NCI-H748 treated with DMSO at 0.1 percent for 48 hours (cell line): ENCODE data around the gene MCM9.
"Not testable (repeated sequence)": the region's sequence is repeated elsewhere in the genome, so short reads cannot be mapped to it uniquely, and the experiment has no call there.

ENCODE experiments used
- DNase-seq: peaks from one replicate; lab custom pipeline; 2025; lab: John Stamatoyannopoulos, UW

MCM9 gene

DNA sequence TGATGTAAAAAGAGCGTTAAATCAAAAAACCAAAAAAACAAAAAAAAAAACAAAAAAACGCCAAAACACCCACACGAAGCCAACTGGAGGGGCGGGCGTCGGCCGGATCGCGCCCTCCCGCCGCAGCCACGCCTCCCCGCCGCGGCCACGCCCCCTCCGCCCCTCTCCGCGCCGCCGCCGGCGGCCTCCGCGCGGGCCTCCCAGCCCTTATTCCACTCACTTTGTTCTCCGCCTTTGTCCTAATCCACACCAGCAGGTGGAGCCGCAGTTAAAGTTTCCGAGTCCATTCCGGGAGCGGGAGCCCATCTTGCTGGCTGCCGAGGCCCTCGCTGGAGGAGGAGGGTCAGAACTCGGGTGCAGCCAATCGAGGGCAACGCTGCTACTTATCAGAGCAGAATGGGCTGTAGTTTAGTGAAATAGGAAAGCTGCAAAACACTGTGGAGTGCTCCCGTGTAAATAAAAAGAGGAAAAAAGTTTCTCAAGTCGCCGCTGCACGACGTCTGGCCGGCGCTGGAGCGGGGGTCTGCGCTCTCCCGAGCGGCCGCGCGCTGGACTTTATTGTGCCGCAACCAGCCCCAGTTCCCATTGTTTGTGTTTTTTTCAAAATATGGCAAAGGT lies 41.0 kb downstream of the MCM9 start, which contains the start of gene ASF1A:
Gene ASF1A (plus strand): TSS at position 346 of the 618 bp plus-strand sequence. CDS start 262 bp downstream, at position 608.
- DNase-seq: peak; percentile 95

DNA sequence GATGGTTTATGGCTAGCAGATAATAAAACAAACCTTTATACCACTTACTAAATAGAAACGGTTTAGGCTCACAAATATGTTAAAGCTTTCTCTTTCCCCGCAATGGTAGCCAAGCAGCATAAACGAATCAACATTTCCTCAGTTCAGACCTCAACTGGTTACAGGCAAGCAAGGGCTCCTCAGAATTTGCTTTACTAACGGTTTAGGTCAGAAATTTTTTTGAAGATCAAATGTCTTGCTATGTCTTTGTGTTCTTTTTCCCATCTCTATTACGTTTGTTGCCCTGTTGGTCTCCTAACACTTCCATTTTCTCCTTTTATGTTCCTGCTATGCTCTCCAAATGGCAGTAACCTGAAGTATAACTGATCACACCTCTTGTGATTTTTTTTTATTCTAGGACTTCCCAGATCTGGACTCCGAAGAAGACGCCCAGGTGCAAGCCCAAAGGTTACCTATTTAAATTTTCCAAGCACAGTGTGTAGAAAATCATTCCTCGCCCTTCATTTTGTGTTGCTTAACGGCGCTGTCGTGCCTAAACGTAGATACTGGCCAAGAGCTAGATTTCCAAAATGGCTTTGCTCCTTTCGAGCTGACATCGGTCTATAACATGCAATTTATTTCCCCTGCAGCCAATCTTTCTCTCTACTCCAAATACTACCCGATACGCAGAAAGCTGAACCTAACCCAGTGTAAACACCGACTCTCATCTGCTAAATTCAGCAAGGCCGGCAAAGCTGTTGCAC lies 41.7 kb downstream of the MCM9 start:
- peak; percentile 59 for DNase-seq

DNA sequence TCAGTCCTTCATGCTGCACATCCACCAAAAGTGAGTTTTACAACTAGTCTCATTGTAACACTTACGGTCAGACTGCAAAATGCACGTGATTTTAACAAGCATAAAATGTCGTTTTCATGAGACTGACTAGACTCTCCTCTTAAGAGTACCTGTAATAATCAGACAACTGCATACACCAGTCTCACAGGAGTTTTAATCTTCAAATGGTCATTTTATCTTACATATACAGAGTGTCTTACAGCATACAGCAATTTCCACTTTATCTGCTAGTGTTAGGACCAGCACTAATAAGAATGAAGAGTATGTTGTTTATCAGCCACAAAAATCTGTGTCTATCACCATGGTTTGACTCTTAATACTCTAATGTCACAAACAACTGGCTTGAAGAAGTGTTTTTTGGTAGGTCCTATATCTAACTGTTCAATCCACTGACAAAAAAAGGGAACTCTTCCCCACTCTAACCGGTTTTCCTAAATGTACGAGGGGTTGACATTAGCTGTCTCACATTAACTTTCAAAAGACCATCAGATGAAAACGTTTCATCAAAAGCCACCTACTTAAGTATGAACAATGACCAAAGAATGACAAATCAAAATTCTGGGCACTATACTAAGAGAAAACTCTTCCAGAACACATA lies 42.5 kb downstream of the MCM9 start:
- no peak for DNase-seq

DNA sequence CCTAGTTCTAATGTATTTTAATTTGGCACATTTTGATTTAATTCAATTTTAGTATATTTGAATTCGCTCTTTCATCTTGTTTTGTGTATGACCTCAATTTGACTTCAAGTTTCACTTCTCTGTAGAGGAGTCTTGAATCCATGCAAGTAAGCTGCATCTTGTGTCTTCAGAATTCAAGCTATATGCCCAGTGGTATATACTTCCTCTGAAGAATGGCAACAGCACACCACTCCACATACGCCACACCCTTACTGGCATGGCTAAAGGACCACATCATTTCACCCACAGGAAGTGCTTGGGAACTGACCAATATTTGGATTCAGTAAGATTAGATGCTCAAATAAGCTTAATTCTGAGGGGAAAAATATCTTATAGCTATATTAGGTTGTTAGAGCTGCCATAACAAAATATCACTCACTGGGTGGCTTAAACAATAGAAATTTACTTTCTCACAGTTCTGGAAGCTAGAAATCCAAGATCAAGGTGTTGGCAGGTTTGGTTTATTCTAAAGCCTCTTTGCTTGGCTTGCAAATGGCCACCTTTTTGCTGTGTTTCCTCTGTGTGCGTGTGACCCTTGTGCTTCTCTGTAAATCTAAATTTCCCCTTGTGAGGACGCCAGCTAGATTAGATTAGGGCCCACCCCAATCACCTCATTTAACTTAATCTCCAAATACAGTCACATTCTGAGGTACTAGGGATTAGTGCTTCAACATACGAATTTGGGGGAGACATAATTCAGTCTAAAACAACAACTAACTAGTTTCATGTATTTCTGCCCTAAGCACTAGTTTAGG lies 43.8 kb downstream of the MCM9 start:
- no peak for DNase-seq

DNA sequence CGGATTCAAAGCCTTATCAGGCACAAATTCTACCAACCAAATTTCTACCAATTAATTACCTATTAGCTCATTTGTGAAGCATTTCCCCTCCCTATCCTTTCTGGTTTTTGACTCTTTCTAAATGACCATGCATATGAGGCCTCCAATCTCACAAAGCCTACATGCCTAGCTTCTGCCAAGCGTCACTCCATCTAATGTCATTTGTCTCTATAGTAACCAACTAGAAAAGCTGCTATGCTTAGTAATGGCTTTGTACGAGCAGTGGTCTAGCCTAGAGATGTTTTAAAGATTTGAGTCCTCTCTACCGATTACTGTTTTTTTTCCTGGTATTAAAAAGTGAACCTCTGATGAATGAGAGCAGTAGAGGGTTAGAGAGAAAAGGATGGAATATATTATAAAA lies 45.8 kb downstream of the MCM9 start:
- peak; percentile 14 for DNase-seq

DNA sequence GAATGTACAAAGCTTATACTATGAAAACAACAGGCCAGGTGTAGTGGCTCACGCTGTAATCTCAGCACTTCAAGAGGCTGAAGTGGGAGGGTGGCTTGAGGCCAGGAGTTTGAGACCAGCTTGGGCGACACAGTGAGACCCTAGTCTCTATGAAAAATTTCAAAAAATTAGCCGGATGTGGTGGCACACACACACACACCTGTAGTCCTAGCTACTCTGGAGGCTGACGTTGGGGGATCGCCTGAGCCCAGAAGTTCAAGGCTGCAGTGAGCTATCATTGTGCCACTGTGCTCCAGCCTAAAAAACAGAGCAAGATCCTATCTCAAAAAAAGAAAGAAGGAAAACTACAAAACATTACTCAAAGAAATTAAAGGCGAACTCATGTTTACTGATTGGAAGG lies 48.3 kb downstream of the MCM9 start:
- no peak for DNase-seq

DNA sequence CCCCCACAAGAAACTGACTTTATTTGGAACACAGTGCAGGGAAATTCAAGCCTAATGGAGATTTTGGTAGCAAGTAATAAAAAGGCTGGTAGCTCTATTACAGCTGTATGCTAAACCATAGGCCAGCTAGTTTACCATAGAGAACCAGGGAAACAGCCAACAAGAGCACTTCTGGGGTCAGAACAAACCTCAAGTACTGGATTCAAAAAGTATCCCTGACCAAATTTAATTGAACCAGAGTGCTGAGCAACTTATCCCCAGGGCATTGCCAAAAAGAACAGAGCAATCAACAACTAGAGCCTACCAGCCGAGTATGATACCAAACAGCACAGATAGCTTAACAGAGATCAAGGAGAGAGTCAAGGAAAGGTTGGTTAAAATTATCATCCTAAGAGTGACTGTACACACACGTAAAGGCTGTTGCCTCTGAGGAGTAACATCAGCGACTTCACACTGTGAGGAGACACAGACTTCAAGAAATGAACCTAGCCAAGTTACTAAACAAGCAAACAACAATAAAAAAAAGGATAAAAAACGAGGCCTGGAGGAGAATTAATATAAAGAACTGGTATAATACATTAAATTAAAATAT lies 52.5 kb downstream of the MCM9 start:
- DNase-seq: no peak

DNA sequence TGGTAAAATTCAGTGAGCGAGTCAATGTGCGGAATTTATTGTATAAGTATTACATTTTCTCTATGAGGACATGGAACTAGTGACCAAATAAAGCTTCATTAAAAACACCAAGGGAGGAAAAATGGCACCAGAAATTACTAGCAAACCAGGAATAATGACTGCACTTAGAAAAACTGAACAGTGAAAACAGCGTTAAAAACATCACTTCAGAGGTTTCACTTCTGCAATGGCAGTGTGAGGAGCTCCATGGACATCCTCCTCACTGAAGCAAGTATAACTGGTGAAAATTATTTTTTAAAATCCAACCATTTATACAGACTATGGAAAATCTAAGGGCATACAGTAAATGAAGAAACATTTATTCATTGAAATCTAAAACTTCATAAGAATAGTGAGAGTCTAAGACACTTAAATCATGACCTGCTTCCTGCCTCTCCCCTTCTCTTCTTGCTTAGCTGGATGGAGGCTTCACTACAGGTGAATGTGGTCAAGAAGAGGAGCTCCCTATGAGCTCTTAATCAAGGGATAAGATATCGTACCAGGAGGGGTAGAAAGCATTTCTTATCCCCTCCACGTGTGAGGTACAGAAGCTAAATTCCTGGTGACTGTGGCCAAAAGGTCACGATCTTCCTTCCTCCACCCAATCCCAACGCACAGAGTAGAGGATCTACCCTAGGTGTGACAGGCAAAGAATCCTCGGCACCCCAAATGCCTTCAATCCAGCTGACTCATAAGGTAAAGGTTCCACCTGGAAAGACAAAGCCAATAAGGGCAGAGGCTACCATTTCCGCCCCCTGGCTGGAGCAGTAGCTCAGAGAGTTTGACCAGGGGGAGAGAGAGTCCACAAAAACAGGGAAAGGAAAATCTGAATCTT lies 53.3 kb downstream of the MCM9 start:
- no peak for DNase-seq

DNA sequence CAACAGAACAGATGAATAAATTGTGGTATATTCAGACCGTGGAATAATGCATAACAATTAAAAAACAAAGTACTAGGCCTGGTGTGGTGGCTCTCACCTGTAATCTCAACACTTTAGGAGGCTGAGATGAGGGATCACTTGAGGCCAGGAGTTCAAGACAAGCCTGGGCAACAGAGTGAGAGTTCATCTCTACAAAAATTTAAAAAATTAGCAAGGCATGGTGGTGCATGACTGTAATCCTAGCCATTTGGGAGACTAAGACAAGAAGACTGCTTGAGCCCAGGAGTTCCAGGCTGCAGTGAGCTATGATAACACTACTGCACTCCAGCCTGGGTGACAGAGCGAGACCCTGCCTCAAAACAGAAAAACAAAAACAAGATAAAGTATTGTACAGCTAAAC lies 57.2 kb downstream of the MCM9 start:
- DNase-seq: no peak

DNA sequence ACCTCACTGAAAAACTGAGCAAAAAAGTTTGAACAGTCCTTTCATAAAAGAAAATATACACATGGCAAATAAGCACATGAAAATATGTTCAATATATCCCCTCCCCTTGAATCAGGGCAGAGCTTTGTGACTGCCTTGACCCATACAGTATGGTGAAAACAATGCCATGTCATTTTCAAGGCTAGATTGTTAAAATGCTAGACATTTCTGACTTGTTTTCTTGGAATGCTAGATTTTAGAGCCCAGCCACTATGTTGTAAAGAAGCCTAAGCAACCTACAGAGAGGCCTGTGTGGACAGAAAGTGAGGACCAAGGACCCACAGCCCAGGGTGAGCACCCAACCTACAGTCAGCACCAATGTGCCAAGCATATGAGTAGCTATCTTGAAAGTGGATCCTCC lies 58.1 kb downstream of the MCM9 start:
- no peak for DNase-seq

DNA sequence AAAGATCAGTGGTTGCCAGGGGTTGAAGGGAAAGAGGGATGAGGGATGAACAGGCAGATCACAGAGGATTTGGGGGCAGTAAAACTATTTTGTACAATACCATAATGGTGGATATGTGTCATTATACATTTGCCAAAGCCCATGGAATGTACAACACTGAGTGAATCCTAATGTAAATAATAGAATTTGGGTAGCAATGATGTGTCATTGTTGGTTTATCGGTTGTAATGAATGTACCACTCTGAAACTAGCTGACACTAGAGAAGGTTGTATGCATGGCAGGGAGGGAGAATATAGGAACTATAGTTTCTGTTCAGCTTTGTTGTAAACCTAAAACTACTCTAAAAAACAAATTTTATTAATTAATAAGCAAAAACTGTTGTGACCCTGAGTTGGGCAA lies 58.8 kb downstream of the MCM9 start:
- DNase-seq: no peak

DNA sequence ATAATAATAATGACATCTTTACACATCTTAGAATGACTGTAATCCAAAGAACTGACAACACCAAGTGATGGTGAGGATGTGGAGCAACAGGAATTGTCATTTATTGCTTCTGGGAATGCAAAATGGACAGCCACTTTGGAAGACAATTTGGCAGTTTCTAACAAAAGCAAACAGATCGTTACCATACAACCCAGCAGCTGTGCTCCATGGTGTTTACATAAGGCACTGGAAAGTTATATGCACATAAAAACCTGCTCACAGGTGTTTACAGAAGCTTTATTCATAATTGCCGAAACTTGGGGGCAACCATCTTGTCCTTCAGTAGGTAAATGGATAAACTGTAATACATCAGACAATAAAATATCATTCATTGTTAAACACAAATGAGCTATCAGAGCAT lies 59.3 kb downstream of the MCM9 start:
- DNase-seq: peak; percentile 84

DNA sequence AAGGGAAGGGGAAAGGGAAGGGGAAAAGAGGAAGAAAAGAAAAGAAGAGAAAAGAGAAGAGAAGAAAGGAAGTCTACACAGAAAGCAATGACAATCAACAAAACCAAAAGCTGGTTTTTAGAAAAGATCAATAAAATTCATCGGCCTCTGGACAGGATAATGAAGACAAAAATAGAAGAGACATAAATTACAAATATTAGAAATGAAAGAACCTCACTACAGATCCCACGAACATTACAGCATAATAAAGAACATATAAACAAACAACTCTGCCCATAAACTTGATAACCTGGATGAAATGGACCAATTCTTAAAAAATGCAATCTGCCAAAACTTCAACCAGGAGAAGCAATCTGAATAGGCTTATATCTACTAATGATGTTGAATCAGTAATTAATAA lies 61.7 kb downstream of the MCM9 start:
- DNase-seq: no peak

DNA sequence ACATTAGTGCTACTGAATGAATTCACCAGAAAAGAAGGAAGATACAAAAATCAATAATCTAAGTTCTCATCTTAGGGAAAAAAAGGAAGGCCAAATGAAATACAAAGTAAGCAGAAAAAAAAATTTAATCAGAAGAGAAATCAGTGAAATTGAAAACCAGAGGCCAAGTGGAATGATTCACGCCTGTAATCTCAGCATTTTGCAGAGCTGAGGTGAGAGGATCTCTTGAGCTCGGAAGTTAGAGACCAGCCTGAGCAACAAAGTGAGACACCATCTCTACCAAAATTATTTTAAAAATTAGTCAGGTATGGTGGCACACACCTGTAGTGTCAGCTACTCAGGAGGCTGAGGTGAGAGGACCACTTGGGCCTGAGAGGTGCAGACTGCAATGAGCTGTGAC lies 62.2 kb downstream of the MCM9 start:
- no peak for DNase-seq

DNA sequence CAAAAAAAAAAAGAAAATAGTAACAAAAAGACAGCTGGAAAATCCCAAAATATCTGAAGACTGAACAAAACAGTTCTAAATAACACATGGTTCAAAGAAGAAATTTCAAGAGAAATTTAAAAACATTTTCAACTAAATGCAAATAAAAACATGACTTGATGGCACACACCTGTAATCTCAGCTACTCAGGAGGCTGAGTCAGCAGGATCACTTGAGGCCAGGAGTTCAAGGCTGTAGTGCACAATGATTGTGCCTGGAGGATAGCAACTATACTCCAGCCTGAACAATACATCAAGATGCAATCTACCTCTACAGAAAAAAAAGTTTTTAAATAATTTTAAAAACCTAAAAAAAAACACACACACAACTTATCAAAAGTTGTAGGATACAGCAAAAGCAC lies 62.6 kb downstream of the MCM9 start:
- DNase-seq: no peak

DNA sequence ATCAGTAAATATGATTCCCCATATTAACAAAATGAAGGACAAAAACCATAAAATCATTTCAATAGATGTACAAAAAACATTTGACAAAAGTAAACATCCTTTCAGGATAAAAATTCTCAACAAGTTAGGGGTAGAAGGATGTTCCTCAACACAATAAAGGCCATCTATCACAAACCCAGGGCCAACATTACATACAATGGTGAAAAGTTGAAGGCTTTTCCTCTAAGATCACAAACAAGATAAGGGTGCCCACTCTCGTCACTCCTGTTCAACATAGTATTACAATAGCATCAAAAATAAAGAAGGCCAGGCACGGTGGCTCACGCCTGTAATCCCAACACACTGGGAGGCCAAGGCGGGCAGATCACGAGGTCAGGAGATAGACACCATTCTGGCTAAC lies 63.6 kb downstream of the MCM9 start:
- DNase-seq: no peak

DNA sequence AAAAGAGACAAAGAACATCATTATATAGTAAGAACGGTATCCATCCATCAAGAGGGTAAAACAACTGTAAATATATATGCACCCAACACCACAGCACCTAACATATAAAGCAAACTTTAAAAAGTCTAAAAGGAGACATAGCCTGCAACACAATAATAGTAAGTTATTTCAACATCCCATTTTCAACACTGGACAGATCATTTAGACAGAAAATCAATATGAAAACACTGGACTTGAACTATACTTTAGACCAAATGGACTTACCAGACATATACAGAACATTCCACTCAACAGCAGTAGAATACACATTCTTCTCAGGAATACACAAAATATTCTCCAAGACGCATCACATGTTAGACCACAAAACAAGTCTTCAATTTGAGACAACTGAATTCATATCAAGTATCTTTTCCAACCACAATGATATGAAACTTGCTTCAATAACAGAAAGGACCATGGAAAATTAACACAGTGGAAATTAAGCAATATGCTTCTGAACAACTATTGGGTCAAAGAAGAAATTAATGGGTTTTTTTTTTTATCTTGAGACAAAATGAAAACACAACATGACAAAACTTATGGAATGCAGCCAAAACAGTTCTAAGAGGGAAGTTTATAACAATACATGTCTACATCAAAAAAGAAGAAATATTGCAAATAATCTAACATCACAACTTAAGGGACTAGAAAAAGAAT lies 64.9 kb downstream of the MCM9 start:
- no peak for DNase-seq

DNA sequence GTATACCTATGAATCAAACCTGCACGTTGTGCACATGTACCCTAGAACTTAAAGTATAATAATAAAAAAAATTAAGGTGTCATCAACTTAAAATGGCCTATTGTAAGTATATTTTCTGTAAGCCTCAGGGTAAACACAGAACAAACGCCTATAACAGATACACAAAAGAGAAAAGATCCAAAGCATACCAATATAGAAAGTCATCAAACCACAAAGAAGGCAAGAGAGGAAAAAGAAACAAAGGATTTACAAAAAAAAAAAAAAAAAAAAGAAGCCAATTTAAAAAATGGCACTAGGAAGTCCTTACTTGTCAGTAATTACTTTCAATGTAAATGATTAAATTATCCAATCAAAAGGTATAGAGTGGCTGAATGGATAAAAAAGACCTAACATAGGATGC lies 65.6 kb downstream of the MCM9 start:
- DNase-seq: no peak

DNA sequence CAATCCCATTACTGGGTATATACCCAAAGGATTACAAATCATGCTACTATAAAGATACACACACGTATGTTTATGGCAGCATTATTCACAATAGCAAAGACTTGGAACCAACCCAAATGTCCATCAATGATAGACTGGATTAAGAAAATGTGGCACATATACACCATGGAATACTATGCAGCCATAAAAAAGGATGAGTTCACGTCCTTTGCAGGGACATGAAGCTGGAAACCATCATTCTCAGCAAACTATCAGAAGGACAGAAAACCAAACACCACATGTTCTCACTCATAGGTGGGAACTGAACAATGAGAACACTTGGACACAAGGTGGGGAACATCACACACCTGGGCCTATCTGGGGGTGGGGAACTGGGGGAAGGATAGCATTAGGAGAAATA lies 66.1 kb downstream of the MCM9 start:
- not testable (repeated sequence) for DNase-seq

DNA sequence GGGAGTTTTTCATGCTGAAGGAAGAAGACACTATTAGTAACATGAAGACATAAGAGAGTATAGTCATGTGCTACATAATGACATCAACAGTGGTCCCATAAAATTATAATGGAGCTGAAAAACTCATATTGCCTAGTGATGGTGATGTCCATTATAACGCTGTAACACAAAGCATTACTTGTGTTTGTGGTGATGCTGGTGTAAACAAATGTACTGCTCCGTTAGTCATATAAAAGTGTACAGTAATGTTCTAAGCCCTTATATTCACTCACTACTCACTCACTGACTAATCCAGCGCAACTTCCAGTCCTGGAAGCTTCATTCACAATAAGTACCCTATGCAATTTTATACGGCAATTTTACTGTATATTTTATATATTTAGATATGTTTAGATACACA lies 67.8 kb downstream of the MCM9 start:
- DNase-seq: no peak

DNA sequence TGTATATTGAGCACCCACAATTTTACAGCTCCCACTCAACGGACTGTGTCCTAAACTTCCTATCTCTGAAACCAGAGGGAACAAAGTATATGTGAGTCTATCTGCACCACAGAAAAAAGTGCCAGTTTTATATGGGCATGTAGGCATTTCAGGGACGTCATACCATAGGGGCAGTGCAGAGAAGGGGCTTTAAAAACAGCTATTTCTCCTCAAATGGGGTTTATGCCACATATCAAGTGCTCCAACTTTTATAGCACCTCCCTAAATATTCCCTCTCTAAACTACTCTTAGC lies 69.9 kb downstream of the MCM9 start:
- DNase-seq: no peak
